GM12874 (cell line): Measurements from ENCODE around the gene ONECUT3.

Experiments used
- CTCF ChIP-seq: IDR thresholded peaks from 2 replicates; pipeline ENCODE4 v1.5.1; 2011; ENCODE audit warnings: low read depth, mild to moderate bottlenecking, control low read depth, low read length, moderate library complexity; ENCODE audit not compliant: insufficient read depth

ONECUT3 gene

GRCh38 chr19:1770866-1771576 lies 17.7 kb downstream of the ONECUT3 start:
- TF ChIP-seq CTCF, result no peak

- no peak for TF ChIP-seq CTCF
Measured at GRCh38 chr19:1773184-1773583, 19.9 kb downstream of the ONECUT3 start.

GRCh38 chr19:1774989-1775772 lies 21.9 kb downstream of the ONECUT3 start:
- peak; percentile 46; the same call in 1 of the 2 replicates for TF ChIP-seq CTCF

GRCh38 chr19:1775951-1776605 lies 22.8 kb downstream of the ONECUT3 start:
- TF ChIP-seq CTCF, result no peak

- no peak for TF ChIP-seq CTCF
Measured at GRCh38 chr19:1776606-1777147, 23.4 kb downstream of the ONECUT3 start.

- no peak for TF ChIP-seq CTCF
Measured at GRCh38 chr19:1777149-1777548, 23.8 kb downstream of the ONECUT3 start.

GRCh38 chr19:1779574-1779973 lies 26.3 kb downstream of the ONECUT3 start:
- no peak for TF ChIP-seq CTCF
